ENCODE measurements around the gene MAP3K9. TPM values are rescaled to one million over a fixed set of nuclear protein-coding genes. Genes with fewer than 3 reads are reported as not detected.
"Not testable (repeated sequence)": the region's sequence is repeated elsewhere in the genome, so short reads cannot be mapped to it uniquely, and the experiment has no call there.

Gene MAP3K9
- total RNA-seq, 1 experiment from 2014 or later = 3.5 TPM

- in situ Hi-C loops (cut with HindIII; ENCODE audit: low pct_unique_long_range_greater_than_20kb, low sequenced_read_pairs) = no loop called here
- no peak for DNase-seq (ENCODE audit: low read depth)
Observed at GRCh38 chr14:70711451-70711850, 97.9 kb downstream of the MAP3K9 start.

- in situ Hi-C loops (cut with HindIII; ENCODE audit: low pct_unique_long_range_greater_than_20kb, low sequenced_read_pairs) = no loop called here
- no peak for DNase-seq (ENCODE audit: low read depth)
Observed at GRCh38 chr14:70709726-70710382, 99.5 kb downstream of the MAP3K9 start.

- in situ Hi-C loops (cut with HindIII; ENCODE audit: low pct_unique_long_range_greater_than_20kb, low sequenced_read_pairs) = no loop called here
Observed at GRCh38 chr14:70708717-70709570, 100.4 kb downstream of the MAP3K9 start.

GRCh38 chr14:70707138-70708038 is 101.9 kb downstream of the MAP3K9 start:
- in situ Hi-C loops (cut with HindIII; ENCODE audit: low pct_unique_long_range_greater_than_20kb, low sequenced_read_pairs) = no loop called here
- peak; percentile 28 for DNase-seq (ENCODE audit: low read depth)

More at GRCh38 chr14:70708717-70709570, 100.4 kb downstream of the MAP3K9 start:
- no peak for DNase-seq (ENCODE audit: low read depth)

GRCh38 chr14:70706177-70706576 is 103.1 kb downstream of the MAP3K9 start:
- DNase-seq (ENCODE audit: low read depth) = no peak
- in situ Hi-C loops (cut with HindIII; ENCODE audit: low pct_unique_long_range_greater_than_20kb, low sequenced_read_pairs) = no loop called here

- in situ Hi-C loops (cut with HindIII; ENCODE audit: low pct_unique_long_range_greater_than_20kb, low sequenced_read_pairs) = no loop called here
- no peak for DNase-seq (ENCODE audit: low read depth)
Observed at GRCh38 chr14:70704960-70705359, 104.4 kb downstream of the MAP3K9 start.

GRCh38 chr14:70703621-70704168 is 105.6 kb downstream of the MAP3K9 start:
- DNase-seq (ENCODE audit: low read depth); in situ Hi-C loops (cut with HindIII; ENCODE audit: low pct_unique_long_range_greater_than_20kb, low sequenced_read_pairs): not testable (repeated sequence)

GRCh38 chr14:70702161-70702560 is 107.2 kb downstream of the MAP3K9 start:
- in situ Hi-C loops (cut with HindIII; ENCODE audit: low pct_unique_long_range_greater_than_20kb, low sequenced_read_pairs) = no loop called here
- DNase-seq (ENCODE audit: low read depth) = no peak

GRCh38 chr14:70701610-70702009 is 107.7 kb downstream of the MAP3K9 start:
- DNase-seq (ENCODE audit: low read depth) = no peak
- in situ Hi-C loops (cut with HindIII; ENCODE audit: low pct_unique_long_range_greater_than_20kb, low sequenced_read_pairs) = no loop called here

GRCh38 chr14:70700955-70701585 is 108.2 kb downstream of the MAP3K9 start:
- in situ Hi-C loops (cut with HindIII; ENCODE audit: low pct_unique_long_range_greater_than_20kb, low sequenced_read_pairs) = no loop called here
- DNase-seq (ENCODE audit: low read depth) = no peak

GRCh38 chr14:70699646-70700045 is 109.7 kb downstream of the MAP3K9 start:
- no peak for DNase-seq (ENCODE audit: low read depth)
- in situ Hi-C loops (cut with HindIII; ENCODE audit: low pct_unique_long_range_greater_than_20kb, low sequenced_read_pairs) = no loop called here

GRCh38 chr14:70698288-70698687 is 111.0 kb downstream of the MAP3K9 start:
- no peak for DNase-seq (ENCODE audit: low read depth)
- in situ Hi-C loops (cut with HindIII; ENCODE audit: low pct_unique_long_range_greater_than_20kb, low sequenced_read_pairs) = no loop called here

- in situ Hi-C loops (cut with HindIII; ENCODE audit: low pct_unique_long_range_greater_than_20kb, low sequenced_read_pairs) = no loop called here
- DNase-seq (ENCODE audit: low read depth) = no peak
Observed at GRCh38 chr14:70697701-70698100, 111.6 kb downstream of the MAP3K9 start.

GRCh38 chr14:70696026-70696425 is 113.3 kb downstream of the MAP3K9 start:
- DNase-seq (ENCODE audit: low read depth) = no peak
- in situ Hi-C loops (cut with HindIII; ENCODE audit: low pct_unique_long_range_greater_than_20kb, low sequenced_read_pairs) = no loop called here

GRCh38 chr14:70692210-70692609 is 117.1 kb downstream of the MAP3K9 start:
- no peak for DNase-seq (ENCODE audit: low read depth)
- in situ Hi-C loops (cut with HindIII; ENCODE audit: low pct_unique_long_range_greater_than_20kb, low sequenced_read_pairs) = no loop called here

- in situ Hi-C loops (cut with HindIII; ENCODE audit: low pct_unique_long_range_greater_than_20kb, low sequenced_read_pairs) = no loop called here
- no peak for DNase-seq (ENCODE audit: low read depth)
Observed at GRCh38 chr14:70685474-70686197, 123.7 kb downstream of the MAP3K9 start.

- no peak for DNase-seq (ENCODE audit: low read depth)
- in situ Hi-C loops (cut with HindIII; ENCODE audit: low pct_unique_long_range_greater_than_20kb, low sequenced_read_pairs) = no loop called here
Observed at GRCh38 chr14:70683983-70684382, 125.3 kb downstream of the MAP3K9 start.

Measured in Caki2 (cell line).